Esophagus muscularis mucosa (tissue), 3 donors: ENCODE measurements around the gene IQCM.

Source experiments
- POLR2A ChIP-seq: fragments of 450-650 bp; IDR thresholded peaks from one replicate; pipeline ENCODE4 v1.6.1; 2017; ENCODE audit warnings: antibody characterized with exemption, moderate library complexity, mild to moderate bottlenecking, low read depth
- POLR2AphosphoS5 ChIP-seq, 2 donors: sonication (generic); formaldehyde crosslinking; IDR thresholded peaks; one replicate each; pipeline ENCODE4 v1.6.1; 2017; ENCODE audit warnings: antibody characterized with exemption in 2 of 2
- TF ChIP-seq, protein P1 (sequence below), 3 experiments: fragments of 200-600 bp in 2 of 3; fragments of 450-650 bp in 1 of 3; sonication (generic) in 2 of 3; IDR thresholded peaks; one replicate each; pipeline ENCODE4 v1.5.1; 2017 to 2019; ENCODE audit warnings: antibody characterized with exemption in 3 of 3, mild to moderate bottlenecking in 2 of 3, moderate library complexity in 1 of 3

GRCh38 chr4:149735796-149736195 lies 79.8 kb downstream of the IQCM start:
- TF ChIP-seq POLR2AphosphoS5 (IDR thresholded peaks at IDR 0.05), result no peak
- TF ChIP-seq, protein P1, sequence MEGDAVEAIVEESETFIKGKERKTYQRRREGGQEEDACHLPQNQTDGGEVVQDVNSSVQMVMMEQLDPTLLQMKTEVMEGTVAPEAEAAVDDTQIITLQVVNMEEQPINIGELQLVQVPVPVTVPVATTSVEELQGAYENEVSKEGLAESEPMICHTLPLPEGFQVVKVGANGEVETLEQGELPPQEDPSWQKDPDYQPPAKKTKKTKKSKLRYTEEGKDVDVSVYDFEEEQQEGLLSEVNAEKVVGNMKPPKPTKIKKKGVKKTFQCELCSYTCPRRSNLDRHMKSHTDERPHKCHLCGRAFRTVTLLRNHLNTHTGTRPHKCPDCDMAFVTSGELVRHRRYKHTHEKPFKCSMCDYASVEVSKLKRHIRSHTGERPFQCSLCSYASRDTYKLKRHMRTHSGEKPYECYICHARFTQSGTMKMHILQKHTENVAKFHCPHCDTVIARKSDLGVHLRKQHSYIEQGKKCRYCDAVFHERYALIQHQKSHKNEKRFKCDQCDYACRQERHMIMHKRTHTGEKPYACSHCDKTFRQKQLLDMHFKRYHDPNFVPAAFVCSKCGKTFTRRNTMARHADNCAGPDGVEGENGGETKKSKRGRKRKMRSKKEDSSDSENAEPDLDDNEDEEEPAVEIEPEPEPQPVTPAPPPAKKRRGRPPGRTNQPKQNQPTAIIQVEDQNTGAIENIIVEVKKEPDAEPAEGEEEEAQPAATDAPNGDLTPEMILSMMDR (IDR thresholded peaks at IDR 0.05), result no peak
- no peak for TF ChIP-seq POLR2A
